ENCODE data around the gene BCL2L12. TPM values are rescaled to one million over a fixed set of nuclear protein-coding genes. Genes with fewer than 3 reads are reported as not detected.
"Not testable (repeated sequence)": the region's sequence is repeated elsewhere in the genome, so short reads cannot be mapped to it uniquely, and the experiment has no call there.

Gene BCL2L12
- polyA plus RNA-seq, 3 donors: 21.0 to 31.6 (median 28.0) TPM

DNA sequence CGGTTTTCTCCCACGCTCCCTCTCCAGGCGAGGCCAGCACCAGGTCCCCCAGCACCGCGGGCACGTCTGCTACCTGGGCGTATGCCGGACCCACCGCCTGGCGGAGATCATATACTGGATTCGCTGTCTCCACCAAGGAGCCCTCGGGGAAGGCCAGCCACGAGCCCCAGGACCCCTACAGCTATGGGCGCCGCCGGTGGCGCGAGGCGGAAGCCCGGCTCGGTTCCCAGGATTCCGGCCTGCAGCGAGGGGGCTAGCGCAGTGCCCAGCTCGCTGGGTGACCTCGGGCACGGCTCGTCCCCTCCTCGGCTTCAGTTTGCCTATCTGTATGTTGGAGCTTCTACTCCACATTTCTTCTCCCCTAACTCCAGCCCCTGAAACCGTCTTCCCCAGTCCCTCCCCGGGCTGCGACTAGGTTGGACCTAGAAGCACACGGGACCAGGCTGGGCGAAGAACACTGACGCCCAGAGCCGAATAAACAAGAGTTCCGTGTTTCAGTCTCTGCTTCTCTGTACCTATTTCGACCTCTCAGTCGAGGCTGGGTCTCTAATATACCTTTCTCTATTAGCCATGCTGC is 24.4 kb downstream of the BCL2L12 start:
- DNase-seq (ENCODE audit: extremely low read depth in 1 of 11, low read depth in 9 of 11, low spot score in 4 of 11): no peak

DNA sequence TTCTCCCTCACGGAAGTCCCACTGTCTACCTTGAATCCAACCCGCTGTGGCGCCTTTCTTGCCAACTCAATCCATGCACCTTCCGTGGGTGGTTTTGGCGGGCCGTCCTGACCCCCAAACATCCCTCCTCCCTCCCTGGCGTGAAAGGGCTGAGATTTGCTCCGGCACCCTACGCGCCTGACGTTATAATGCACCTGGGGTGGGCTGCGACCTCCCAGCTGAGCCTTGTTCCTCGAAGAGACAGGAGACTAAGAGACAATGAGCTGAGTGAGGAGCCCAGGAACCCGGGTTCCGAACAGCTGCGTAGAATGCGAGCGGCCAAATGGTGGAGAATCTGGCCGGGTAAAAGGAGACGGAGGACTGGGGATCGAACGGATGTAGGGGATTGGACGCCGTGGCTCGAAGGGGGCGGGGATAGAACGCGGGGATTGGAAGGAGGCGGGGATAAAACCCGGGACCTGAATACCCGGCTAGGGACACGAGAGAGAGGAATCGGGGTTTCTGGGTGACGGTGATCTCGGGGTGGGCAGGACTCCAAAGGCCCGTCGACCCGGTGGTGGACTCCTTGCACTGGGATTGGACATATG is 25.0 kb downstream of the BCL2L12 start, which contains the start of gene CPT1C:
Gene CPT1C, plus strand, starts transcription at position 461 of the 587 bp plus-strand sequence. CDS start 1,137 bp downstream, outside the sequence.
- peak in 4 of 11 donors; percentile 56 to 66 (median 58) for DNase-seq (ENCODE audit: extremely low read depth in 1 of 11, low read depth in 9 of 11, low spot score in 4 of 11)

DNA sequence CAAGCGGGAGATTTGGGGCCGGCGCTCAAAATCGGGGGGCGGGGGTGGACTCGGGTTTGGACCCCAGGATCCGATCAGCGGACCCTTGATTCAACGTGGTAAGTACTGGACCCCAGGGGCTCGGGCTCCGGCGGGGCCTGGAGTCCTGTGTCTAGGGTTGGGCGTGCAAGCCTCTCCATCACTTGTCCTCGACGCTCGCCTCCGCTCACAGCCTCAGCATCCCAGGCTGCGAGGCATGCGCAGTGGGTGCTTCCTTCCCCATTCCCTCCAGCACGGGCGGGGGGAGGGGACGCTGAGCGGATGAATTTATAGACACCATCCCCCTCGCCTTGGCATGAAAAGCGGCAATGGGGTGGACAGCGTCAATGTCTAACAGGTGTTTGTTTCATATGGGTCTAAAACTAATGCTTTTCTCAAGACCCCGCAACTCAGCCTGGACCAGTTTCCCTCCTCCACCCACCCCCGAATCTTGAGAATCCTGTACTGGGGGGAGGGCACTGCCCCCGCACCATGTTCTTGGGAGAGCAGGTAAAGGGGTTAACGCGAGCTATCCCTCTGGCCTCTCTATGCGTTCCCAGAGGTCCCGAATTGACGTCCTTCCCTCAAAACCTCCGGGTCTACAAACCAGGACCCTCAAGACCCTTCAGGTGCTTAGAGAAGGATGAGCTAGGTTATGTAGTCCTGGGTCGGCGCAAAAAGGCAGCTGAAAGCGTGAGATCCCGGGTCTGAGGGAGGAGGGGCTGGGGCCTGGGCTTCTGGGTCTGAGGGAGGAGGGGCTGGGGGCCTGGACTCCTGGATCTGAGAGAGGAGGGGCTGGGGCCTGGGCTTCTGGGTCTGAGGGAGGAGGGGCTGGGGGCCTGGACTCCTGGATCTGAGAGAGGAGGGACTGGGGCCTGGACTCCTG is 25.8 kb downstream of the BCL2L12 start:
- peak in 5 of 11 donors; percentile 49 to 82 (median 76) for DNase-seq (ENCODE audit: extremely low read depth in 1 of 11, low read depth in 9 of 11, low spot score in 4 of 11)

DNA sequence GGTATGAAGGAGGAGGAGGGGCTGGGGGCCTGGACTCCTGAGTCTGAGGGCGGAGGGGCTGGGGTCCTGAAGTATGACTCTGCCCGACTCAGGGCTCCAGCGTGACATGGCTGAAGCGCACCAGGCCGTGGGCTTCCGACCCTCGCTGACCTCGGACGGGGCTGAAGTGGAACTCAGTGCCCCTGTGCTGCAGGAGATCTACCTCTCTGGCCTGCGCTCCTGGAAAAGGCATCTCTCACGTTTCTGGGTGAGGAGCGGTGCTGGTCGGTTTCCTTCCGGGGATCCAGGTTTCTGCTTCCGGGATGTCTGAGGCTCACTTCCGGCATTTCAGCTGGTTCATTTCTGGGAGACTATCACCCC is 26.4 kb downstream of the BCL2L12 start:
- DNase-seq (ENCODE audit: extremely low read depth in 1 of 11, low read depth in 9 of 11, low spot score in 4 of 11): no peak

DNA sequence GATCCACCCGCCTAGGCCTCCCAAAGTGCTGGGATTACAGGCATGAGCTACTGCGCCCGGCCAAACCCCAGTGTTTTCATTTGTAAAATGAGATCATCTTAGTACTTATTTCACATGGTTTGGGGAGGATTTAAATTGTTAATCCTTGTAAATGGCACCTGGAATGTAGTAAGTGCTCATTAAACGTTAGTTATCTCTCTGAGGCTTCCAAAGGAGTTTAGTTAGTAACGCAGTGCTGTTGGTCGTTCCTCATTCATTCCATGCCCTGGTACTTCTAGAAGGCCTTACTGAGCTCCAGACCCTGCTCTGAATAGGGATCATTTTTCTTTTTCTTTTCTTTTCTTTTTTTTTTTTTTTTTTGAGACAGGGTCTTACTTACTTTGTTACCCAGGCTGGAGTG is 30.4 kb downstream of the BCL2L12 start:
- no peak for DNase-seq (ENCODE audit: extremely low read depth in 1 of 11, low read depth in 9 of 11, low spot score in 4 of 11)

DNA sequence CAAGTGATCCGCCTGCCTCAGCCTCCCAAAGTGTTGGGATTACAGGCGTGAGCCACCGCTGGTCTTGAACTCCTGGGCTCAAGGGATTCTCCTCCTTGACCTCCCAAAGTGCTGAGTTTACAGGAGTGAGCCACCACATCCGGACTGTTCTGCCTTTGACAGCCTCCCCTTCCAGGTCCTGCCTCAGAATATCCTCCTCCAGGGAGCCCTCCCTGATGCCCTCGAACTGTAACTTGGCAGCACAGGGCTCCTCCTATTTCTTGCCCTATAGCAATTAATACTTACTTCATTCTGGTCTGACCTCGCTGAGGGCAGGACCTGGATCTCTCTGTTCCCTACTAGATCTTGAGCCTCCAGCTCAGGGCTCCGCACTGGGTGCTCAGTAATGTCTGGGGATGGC is 31.1 kb downstream of the BCL2L12 start:
- no peak for DNase-seq (ENCODE audit: extremely low read depth in 1 of 11, low read depth in 9 of 11, low spot score in 4 of 11)

DNA sequence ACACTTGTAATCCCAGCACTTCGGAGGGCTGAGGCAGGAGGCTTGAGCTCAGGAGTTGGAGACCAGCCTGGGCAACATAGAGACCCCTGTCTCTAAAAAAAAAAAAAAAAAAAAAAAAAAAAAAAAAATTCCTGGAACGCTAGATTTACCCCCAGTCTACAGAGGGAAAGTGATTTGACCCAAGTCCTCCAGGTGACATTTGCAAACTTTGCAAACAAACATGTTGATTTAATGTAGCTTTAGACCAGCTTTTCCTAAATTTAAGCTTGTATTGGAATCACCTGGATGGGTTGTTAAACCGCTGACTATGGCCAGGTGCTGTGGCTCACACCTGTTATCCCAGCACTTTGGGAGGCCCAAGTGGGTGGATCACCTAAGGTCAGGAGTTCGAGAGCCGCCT is 33.6 kb downstream of the BCL2L12 start:
- no peak for DNase-seq (ENCODE audit: extremely low read depth in 1 of 11, low read depth in 9 of 11, low spot score in 4 of 11)

DNA sequence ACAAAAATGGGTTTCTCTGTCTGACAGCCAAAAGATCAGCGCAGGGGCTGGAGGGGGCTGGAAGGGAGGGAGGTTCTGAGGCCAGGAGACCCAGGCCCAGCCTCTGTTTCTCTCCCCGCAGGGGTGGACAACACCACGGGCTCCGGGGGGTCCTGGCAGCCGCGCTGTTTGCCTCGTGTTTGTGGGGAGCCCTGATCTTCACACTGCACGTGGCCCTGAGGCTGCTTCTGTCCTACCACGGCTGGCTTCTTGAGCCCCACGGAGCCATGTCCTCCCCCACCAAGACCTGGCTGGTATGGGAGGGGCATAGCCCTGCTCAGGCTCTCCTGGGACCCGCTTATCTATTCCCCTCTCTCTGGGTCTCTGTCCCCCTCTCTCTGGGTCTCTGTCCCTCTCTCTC is 34.8 kb downstream of the BCL2L12 start:
- no peak for DNase-seq (ENCODE audit: extremely low read depth in 1 of 11, low read depth in 9 of 11, low spot score in 4 of 11)

DNA sequence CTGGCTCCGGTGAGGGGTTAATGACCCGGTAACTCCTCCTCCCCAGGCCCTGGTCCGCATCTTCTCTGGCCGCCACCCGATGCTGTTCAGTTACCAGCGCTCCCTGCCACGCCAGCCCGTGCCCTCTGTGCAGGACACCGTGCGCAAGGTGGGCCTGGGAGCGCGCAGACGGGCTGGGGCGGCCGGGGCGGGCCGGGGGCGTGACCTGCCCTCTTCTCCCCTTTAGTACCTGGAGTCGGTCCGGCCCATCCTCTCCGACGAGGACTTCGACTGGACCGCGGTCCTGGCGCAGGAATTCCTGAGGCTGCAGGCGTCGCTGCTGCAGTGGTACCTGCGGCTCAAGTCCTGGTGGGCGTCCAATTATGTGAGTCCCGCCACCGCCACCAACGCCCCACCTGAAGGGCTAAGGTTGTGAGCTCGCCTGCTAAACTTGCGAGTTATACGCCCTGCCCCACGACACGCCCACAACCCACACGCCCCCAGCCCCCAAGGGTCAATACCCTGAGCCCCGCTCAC is 35.6 kb downstream of the BCL2L12 start:
- DNase-seq (ENCODE audit: extremely low read depth in 1 of 11, low read depth in 9 of 11, low spot score in 4 of 11): no peak

DNA sequence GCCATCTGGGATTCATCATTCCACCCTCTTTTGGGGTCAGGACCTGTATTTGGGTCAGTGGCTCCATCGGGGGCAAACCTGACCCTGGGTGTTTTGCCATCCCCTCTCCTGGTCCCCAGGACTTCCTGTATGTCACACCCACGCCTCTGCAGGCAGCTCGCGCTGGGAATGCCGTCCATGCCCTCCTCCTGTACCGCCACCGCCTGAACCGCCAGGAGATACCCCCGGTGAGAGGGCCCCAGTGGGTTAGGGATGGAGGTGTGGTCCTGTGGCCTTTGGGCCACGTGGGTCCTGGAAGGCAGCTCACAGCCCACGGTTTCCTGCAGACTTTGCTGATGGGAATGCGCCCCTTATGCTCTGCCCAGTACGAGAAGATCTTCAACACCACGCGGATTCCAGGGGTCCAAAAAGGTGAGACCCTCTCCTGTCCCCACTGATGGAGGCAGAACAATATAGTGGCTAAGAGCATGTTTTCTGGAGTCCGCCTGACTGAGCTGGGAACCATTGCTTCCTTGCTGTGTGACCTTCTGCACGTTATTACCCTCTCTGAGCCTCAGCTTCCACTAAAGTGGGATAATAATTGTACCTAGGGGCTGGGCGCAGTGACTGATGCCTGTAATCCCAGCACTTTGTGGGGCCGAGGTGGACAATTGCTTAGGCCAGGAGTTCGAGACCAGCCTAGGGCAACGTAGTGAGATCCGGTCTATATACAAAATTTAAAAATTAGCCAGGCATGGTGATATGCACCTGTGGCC is 39.3 kb downstream of the BCL2L12 start:
- DNase-seq (ENCODE audit: extremely low read depth in 1 of 11, low read depth in 9 of 11, low spot score in 4 of 11): no peak

DNA sequence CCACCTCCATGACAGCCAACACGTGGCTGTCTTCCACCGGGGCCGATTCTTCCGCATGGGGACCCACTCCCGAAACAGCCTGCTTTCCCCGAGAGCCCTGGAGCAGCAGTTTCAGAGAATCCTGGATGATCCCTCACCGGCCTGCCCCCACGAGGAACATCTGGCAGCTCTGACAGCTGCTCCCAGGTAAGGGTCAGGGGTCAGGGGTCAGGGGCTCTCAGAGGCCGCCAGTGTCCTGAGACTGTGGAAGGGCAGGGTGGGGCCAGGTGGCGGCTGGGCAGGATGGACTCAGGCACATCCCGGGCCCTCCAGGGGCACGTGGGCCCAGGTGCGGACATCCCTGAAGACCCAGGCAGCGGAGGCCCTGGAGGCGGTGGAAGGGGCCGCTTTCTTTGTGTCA is 40.2 kb downstream of the BCL2L12 start:
- DNase-seq (ENCODE audit: extremely low read depth in 1 of 11, low read depth in 9 of 11, low spot score in 4 of 11): no peak

DNA sequence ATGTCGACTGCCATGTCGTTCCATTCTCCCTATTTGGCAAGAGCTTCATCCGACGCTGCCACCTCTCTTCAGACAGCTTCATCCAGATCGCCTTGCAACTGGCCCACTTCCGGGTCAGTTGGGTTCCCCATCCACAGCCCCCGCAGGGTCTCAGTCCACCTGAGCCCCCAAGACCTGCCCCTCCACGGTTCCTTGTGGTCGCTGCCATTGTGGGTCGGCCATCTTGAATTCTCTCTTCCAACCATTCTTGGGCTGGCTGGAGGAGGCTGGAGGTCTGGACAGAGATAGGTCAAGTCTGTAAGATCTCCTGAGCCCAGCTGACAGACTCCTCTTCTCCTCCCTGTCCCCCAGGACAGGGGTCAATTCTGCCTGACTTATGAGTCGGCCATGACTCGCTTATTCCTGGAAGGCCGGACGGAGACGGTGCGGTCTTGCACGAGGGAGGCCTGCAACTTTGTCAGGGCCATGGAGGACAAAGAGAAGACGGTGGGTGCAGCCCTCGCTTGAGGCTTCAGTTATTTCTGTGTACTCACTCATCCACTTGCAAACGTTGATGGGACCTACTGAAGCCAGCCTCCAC is 44.7 kb downstream of the BCL2L12 start:
- DNase-seq (ENCODE audit: extremely low read depth in 1 of 11, low read depth in 9 of 11, low spot score in 4 of 11): no peak

DNA sequence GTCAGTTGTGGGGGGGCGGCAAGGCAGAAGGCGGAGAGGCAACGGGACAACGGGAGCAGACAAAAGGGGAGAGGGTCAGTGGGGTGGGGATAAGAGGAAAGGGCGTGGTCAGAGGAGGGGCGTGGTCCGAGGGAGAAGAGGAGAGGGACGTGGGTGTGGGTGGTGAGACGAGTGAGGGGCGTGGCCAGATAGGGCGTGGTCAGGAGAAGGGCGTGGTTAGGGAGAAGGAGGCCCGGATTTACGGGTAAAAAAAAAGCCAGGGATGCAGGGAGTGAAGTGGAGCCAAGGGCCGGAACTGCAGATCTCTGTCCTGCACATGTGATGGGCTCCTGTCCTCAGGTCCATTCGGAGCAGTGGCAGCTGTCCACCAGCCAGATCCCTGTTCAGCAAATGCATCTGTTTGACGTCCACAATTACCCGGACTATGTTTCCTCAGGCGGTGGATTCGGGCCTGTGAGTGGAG is 46.7 kb downstream of the BCL2L12 start:
- DNase-seq (ENCODE audit: extremely low read depth in 1 of 11, low read depth in 9 of 11, low spot score in 4 of 11): no peak

DNA sequence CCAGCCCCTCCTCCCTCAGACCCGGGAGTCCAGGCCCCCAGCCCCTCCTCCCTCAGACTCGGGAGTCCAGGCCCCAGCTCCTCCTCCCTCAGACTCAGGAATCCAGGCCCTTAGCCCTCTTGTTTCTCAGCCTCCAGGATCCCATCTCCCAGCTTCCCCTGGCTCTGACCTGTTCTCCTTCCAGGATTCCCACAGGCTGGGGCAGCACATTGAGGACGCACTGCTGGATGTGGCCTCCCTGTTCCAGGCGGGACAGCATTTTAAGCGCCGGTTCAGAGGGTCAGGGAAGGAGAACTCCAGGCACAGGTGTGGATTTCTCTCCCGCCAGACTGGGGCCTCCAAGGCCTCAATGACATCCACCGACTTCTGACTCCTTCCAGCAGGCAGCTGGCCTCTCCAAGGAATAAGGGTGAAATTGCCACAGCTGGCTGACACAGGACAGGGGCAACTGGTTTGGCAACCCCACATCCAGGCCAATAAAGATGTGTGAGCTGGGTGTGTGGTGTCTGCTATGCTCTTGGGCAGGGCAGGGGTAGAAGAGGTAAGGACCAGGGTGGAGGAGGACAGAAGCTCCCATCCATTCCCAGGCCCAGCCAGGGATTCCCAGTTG is 47.6 kb downstream of the BCL2L12 start:
- DNase-seq (ENCODE audit: extremely low read depth in 1 of 11, low read depth in 9 of 11, low spot score in 4 of 11): no peak

DNA sequence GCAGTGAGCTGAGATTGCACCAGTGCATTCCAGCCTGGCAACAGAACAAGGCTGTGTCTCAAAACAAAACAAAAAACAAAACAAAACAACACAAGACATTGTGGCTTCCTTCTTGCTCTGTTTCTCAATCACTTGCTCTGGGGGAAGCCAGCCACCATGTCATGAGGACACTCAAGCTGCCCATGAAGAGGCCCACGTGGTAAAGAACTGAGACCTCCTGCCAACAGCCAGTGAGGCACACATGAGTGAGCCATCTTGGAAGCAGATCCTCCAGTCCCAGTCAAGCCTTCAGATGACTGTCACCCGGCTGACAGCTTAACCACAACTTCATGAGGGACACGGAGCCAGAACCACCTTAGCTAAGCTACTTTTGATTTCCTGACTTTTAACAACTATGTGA is 50.4 kb downstream of the BCL2L12 start:
- no peak for DNase-seq (ENCODE audit: extremely low read depth in 1 of 11, low read depth in 9 of 11, low spot score in 4 of 11)

DNA sequence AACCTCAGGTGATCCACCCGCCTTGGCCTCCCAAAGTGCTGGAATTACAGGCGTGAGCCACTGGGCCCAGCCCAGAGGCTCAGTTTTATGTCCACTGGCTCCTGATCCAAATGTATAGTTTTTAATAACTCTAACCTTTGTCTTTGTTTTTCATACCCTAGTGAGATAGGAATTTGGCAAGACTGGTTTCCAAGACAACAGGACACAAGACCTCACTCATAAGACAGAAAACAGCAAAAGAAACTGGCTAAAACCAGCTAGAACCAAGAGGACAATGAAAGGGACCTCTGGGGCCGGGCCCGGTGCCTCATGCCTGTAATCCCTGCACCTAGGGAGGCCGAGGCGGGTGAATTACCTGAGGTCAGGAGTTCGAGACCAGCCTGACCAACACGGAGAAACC is 52.8 kb downstream of the BCL2L12 start:
- DNase-seq (ENCODE audit: extremely low read depth in 1 of 11, low read depth in 9 of 11, low spot score in 4 of 11): no peak

DNA sequence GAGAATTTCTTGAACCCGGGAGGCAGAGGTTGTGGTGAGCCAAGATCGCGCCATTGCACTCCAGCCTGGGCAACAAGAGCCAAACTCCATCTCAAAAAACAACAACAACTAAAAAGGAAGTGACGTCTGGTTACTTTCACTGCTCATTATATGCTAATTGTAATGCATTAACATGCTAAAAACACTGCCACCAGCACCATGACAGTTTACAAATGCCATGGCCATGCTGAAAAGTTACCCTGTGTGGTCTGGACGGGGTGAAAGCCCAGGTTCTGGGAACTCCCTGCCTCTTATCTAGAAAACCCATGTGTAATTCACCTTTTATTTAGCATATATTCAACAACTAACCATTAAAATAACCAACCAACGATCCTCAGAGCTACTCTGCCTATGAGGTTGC is 53.3 kb downstream of the BCL2L12 start:
- DNase-seq (ENCODE audit: extremely low read depth in 1 of 11, low read depth in 9 of 11, low spot score in 4 of 11): no peak

DNA sequence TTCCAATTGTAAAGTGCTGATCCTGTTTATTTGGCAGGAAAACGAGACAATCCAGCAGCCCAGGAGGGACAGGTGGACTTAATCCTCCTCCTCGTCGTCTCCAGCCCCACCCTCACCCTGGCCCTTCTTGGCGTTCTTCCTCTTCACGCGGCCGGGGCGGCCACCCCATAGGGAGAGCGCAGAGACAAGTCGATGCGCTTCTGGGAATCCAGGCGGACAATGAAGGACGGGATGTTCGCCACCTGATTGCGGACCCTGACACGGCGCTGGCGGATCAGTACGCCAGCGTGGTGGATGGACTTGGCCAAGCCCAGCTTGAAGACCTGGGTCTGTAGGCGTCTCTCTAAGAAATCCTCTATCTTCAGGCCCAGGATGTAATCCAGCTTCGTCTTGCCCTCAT is 53.7 kb downstream of the BCL2L12 start:
- DNase-seq (ENCODE audit: extremely low read depth in 1 of 11, low read depth in 9 of 11, low spot score in 4 of 11): not testable (repeated sequence)

All from renal cortex interstitium (tissue), 11 donors.